GM19455 (cell line): Measurements from ENCODE around the gene MYORG.

Experiments
- ATAC-seq: cut with Tn5 transposase; IDR thresholded peaks from one replicate; pipeline ENCODE4 v1.9.1; 2021; ENCODE audit not compliant: unreplicated experiment

MYORG gene

DNA sequence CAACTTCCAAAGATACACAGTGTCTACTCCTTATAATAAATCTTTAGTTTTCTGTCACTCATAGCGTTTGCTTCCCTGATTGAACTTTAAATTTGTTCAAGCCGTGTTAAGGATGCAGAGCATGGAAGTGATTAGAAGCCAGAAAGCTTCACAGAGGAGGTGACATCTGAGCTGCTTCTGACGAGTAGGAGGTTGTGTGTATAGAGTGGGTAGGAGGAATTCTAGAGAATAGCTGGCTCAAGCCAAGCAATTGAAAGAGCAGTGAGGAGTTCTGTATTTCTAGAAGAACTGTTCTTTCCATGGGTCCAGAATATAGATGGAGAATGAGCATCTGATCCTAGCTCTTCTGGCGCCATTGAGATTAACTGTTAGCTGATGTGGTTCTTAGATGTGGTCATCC lies 41.3 kb downstream of the MYORG start:
- no peak for ATAC-seq

DNA sequence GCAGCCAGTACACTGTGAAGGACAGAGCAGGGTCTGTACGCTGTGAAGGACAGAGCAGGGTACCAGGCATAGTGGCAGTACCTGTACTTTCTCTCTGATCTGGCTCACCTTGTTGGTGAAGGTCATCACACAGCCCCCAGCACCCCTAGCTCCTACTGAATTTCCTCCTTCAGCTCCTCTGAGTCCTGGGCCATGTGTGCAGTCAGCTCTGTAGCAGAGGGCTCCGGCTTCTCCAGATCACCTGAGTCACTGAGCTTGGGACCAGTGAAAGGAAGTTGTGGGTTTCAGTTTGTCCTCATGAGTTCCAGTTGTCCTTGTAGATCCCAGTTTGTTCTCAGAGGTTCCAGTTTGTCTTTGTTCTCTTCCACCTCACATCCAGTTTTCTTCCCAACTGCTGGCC lies 41.8 kb downstream of the MYORG start:
- ATAC-seq = no peak

DNA sequence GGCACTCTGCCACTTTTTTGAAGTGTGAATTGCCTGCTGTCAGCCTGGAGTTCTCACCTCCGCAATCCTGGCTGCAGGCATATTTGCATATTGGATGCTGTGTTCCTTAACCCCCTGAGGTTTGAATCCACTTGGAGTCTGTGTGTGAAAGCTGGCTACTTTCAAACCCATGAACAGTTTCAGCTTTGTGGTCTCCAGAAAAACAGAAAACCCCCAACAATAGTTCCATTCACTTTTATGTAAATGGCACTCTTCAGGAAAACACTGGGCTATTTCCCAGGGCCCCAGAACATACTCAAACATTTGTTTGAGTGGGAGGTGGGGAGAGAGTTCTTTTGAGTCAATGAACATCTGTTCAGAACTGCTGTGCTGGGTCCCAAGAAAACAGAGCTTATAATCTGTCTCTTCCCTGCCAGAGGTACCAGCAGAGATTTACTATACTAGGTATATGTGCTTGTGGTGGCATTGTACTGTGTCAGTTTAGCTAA lies 42.3 kb downstream of the MYORG start:
- ATAC-seq = no peak

DNA sequence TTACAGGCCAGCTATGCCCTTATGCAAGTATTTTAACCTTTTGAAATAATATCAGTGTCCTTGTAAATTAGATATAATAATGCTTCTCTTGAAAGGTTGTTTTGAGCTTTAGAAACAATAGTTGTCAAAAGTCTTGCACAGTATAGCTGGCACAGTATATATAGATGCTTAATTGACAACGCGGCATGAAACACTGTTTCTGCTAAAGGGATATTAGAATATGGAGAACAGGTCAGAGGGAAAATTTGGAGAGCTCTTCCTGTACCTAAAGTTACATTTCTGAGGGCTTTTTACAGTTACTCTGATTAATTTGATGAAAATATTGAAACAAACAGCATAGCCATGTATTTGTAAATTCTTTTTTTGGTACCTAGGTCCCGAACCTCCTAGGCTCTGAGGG lies 42.9 kb downstream of the MYORG start:
- no peak for ATAC-seq

DNA sequence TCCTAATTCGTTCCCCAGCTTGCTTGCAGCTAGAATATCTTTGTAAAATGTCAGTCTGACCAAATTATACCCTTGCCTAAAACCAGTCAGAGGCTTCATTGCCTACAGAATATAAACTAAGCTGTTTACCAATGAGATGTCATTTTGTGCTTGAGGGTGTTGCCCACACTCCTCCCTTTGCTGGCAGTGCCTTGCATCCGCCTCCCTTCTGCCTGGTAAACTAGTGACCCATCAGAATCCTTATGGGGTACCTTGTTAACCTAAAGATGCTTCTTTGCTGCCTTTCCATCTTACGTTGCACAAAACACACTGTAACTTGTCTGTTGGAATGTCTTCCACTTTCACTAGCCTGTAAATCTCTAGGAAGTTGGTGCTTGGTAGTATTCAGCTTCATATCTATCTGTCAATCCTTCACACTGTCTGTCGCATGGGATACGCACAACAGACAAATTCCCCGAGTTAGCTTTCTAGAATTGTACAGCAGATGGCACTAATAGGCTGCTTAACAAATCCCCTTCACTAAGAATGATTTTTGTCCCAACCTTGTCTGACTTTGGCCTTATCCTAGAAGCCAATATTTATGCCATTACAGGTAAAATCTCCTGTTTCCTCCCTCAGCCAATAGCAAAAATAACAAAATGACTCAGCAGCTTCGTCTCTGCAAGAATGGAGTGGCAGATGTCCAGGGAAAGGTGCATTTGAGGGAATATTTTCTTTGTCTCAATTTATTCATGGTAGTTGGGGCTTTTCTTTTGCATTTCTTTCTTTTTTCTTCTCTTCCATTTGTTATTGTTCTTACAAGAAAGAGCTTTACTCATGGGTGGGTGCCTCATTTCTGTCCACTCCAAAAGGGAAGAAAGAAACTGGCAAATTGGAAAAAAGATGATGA lies 44.4 kb downstream of the MYORG start:
- no peak for ATAC-seq

DNA sequence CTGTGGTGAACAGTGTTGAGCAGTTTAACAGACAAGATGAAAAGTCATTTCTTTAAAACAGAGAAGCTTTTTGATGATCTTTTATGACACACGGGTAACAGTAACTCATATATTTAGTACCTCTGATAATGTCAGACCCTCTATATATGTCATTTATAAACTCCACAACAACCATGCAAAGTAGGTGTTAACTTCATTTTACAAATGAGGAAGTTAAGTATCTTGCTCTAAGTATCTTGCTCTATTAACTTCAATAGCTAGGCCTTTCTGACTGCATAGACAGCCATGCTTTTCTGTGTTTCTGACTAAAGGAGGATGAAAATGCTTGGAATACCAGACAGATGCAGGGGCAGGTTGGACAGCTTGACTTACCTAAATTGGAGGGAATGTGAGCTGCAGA lies 45.5 kb downstream of the MYORG start:
- no peak for ATAC-seq

DNA sequence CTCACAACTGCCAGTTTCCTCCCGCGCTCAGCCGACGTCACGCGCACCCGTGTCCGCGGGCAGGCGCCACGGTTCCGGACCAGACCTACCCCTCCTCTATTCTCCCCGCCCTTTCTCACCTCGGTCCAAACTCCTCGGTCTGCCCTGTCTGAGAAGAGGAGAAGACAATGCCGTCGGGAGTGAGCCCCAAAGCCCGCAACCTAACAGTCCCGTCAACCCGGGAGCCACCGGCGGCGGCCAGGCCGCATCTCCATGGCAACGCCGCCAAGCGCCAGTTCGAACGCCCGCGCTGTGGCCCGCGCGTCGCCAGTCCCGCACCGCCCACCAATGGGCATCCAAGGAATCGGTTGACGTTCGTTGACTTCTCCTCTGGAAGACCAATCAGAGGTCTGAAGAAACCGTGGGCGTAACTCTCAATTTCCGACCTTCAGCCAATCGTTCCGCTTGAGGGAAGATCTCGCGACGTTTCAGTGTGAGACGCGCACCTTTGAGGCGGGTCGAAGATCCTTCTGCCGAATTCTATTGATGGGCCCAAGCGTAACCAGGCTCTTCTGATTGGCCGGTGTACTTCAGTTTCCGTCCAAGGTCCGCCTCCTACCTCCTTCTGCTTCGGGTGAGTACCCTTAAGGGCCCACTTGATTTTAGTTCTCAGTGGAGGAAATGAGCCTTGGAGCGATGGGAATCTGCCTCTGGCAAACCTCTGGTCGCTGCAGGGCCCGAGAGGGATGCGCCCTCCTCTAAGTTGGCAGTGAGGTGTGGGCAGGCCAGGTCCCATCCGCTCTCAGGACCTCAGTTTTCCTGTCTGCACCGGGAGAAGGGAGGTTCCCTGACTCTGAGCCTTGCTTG lies 47.5 kb downstream of the MYORG start, which contains the start of the genes KIF24 and NUDT2:
KIF24 (minus strand) TSS at position 282 of the 846 bp plus-strand sequence. CDS start 17,922 bp downstream, outside the sequence.
NUDT2 (plus strand) TSS at position 583 of the 846 bp plus-strand sequence. CDS start 9,471 bp downstream, outside the sequence.
- peak; percentile 91 for ATAC-seq

DNA sequence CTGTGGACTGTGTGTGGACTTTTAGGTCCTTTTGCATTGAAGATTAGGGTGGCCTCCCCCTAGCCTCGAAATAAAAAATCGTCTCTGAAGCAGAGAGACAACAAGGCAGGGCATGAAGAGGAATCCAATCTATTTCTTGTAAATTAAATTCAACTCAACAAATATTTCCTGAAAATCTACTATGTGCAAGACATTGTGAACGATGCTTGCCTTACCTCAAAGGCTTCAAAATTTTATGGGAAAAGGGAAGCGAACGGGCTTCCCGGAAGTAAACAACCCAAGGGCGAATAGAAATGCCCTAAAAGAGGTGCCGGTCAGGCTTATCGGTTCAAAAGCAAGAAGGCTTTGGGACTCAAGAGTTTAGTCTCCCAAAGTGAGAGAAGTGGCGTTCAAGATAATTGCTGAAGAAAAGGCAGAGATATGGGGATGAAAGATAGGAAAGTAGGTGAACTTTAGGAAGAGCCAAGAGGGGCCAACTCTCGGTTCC lies 48.2 kb downstream of the MYORG start:
- ATAC-seq = no peak

DNA sequence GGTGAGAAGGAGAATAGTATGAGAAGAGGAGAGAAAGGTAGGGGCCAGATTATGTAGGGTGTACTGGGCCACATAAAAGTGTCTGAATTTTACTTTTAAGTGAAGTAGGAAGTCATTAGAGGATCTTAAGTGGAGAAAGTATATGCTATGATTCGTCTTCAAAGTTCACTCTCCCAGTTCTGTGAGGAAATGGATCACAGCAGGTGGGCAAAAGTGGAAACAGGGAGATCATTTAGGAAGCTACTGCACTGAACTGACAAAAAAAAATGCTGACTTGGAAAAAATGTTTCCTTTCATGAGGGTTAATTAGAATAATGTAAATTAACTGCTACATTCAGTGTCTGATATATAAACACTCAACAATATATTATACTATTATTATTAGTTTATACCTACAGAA lies 50.0 kb downstream of the MYORG start:
- ATAC-seq = no peak

DNA sequence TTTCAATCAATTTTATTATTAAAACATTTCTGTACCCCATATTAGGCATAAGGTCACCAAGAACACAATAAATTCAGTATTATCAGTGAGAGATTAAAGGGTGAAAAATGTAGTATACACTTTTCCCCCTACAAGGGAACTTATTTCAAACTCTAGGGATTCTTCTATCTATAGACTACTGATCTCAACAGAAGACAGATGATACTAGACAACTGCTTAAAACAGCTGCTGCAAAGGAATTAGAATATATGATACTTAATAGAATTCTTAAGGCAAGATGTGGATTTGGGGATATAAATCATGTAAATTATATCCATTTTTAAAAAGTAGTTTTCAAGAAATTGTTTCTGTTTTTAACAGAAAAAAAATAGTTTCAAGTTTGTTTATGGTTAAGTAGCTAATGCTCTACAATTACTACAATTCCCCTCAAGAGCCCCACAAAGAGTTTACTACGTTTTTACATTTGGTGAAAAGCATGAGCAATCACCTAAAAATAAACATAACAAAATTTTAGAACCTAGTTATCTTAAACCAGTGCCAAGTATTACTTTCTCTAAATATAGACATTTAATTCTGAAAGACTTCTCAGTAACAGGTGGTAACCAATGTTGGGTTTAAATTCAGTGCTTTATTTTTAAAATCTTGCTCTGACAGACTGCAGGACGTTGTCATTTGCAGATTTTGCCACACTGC lies 53.7 kb downstream of the MYORG start:
- no peak for ATAC-seq

DNA sequence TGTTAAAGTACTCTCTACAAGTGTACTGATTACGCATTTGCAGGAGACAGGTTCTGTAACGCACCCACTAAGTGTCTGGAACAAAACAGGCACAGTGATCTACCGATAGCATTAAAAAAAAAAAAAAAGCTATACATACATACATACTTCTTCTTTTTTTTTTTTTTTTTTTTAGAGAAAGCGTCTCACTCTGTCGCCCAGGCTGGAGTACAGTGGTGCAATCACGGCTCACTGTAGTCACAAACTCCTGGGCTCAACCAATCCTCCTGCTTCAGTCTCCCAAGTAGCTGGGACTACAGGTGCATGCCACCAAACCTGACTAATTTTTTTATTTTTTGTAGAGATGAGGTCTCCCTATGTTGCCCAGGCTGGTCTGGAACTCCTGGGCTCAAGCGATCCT lies 55.2 kb downstream of the MYORG start:
- ATAC-seq = no peak

DNA sequence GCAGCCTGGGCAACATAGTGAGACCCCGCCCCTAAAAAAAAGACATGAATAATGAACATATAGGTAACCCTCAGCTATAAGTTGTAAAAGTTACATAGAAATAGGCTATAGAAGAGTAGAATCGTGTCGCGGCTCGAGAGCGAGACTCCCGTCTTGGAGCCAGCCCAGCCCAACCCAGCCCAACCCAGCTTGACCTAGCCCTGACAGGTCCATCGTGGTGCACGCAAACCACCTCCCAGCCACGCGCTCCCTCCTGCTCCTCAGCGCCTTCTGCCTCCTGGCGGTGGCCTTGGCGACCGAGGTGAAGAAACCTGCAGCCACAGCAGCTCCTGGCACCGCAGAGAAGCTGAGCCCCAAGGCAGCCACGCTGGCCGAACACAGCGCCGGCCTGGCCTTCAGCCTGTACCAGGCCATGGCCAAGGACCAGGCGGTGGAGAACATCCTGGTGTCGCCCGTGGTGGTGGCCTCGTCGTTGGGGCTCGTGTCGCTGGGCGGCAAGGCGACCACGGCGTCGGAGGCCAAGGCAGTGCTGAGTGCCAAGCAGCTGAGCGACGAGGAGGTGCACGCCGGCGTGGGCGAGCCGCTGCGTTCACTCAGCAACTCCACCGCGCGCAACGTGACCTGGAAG lies 58.4 kb downstream of the MYORG start:
- ATAC-seq = no peak

DNA sequence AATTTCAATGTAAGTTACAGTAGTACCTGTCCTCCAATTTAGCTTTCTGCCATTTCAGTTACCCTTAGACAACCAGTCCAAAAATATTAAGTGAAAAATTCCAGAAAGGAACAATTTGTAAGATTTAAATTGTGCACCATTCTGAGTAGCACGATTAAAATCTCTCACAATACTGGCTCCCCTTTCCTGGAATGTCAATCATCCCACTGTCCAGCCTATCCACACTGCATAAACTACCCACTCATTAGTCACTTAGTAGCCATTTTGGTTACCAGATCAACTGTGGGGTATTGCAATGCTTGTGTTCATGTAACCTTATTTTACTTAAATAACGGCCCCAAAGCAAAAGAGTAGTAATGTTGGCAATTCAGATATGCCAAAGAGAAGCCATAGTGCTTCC lies 59.3 kb downstream of the MYORG start:
- ATAC-seq = no peak
